IPS-NIHi7 (cell line): ENCODE results near the gene ZNF296.

ENCODE experiments used
- DNase-seq: peaks from one replicate; pipeline ENCODE4 v3.0.0; 2012; ENCODE audit warnings: mixed read lengths; ENCODE audit errors: extremely low spot score

Gene ZNF296

DNA sequence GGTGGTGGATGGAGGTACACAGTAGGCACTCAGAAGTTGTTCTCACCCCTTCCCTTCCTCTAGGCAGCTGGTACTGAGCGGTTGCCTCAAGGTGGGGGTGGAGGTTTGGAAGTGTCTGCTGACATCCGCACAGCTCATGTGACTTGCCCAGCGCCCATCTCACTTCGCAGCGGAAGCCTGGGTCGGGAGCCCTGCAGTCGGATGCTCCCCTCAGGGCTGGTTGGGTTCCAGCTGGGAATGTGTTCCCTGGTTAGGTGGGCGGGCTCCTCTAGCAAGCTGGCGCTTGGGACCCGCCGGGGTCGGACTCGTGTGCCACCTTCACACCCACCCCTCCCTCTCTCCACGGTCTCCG lies 26.9 kb upstream of the ZNF296 start:
- DNase-seq, result no peak

DNA sequence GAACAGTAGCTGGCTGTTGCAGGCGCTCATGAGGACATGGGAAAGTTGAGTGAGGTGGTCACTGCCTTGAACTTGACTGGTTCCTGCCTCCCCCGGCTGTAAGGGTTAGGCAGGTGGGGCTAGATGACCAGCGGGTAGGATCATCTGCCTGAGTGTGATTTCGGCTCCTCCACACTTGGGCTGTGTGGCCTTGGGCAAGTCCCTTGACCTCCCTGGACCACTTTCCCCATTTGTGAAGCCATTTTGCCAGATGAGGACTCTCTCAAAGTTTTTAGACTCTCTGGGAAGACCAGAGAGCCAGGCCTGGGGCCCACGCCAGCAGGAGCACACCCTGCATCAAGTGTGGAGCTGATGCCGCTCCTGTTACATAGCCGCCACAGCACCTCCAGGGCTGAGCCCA lies 26.2 kb upstream of the ZNF296 start:
- DNase-seq, result no peak

DNA sequence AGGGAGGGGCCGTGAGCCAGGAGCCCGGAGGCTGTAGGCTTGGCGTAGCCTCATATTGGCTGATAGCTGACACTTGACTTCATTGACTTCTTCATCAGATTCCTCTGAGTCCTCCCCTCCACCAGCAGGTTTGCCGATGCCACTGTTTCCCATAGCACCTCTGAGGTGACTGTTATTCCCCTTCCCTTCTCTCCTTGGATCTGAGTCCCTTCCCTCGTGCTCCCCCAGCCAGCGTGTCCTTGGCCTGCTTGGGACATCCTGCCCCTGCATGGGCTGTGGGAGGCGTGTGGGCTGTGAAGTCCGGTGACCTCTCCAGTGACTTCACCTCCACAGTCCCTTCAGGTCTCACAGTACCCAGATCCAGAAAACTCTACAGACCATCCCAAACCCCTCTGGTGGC lies 25.5 kb upstream of the ZNF296 start:
- no peak for DNase-seq

DNA sequence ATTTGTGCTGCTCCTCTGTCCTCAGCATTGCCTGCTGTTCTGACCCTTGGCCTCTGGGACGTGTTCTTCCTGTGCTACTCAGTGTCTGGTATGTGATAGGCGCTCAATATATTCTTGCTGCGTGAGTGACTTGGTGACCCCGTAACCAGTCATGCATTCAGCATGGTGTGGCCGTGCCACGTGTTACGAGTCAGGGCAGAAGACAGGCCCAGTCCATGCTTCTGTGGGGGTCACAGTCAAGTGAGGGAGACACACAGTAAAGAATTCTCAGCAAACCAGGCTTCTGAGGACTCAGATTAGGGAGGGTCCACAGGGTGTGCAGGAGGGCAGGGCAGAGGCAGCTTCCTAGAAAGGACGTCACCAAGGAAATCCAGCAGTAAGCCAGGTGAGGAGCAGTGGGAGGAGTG lies 24.6 kb upstream of the ZNF296 start:
- no peak for DNase-seq

DNA sequence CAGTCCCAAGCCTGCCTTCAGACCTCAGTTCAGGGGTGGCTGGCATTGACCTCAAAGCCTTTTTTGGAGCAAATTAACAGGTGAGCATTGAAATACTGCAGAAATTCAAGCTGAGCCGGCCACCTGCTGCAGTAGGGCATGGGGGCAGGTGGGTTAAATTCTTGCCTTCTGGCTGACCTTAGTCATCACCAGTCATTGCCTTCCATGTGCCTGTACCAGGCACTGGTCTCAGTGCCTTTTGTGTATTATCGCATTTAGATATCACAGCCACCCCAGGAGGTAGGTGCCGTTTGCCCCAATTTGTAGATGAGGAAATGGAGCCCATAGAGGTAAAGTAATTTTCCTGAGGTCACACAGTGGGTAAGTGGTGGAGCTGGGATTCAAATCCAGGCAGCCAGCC lies 23.9 kb upstream of the ZNF296 start:
- DNase-seq, result no peak

DNA sequence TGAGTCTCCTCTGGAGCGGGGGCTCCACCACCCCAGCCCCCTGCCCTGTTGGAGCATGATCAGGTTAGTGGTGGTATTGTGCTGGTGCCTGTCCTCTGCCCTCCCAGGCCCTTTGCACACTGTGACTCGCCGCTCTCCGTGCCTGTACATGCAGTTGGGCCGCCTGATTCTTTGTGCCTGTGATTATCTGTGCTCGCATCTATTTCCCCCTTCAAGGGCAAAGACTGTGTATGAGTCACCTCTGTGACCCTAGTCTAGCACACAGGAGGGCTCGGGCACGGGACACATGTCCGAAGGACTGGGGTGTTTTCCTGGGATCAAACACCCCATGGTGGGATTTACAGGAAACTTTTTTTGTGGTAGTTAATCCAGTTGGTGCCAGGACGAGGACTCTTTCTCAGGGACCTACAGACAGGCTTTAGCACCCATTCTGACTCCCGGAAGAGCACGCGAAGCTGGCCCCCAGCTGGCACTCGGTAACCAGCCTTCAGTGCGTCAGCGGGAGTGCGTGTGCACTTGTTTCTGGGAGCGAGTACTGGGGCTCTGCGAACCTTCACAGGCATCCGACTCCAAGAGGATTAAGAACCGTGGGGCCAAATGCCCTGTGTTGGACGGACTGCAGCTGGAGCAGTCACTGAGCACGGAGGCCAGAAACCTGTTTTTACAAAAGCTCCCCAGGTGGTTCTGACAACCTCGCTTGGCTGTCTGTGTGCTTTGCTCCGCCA lies 23.4 kb upstream of the ZNF296 start:
- no peak for DNase-seq

DNA sequence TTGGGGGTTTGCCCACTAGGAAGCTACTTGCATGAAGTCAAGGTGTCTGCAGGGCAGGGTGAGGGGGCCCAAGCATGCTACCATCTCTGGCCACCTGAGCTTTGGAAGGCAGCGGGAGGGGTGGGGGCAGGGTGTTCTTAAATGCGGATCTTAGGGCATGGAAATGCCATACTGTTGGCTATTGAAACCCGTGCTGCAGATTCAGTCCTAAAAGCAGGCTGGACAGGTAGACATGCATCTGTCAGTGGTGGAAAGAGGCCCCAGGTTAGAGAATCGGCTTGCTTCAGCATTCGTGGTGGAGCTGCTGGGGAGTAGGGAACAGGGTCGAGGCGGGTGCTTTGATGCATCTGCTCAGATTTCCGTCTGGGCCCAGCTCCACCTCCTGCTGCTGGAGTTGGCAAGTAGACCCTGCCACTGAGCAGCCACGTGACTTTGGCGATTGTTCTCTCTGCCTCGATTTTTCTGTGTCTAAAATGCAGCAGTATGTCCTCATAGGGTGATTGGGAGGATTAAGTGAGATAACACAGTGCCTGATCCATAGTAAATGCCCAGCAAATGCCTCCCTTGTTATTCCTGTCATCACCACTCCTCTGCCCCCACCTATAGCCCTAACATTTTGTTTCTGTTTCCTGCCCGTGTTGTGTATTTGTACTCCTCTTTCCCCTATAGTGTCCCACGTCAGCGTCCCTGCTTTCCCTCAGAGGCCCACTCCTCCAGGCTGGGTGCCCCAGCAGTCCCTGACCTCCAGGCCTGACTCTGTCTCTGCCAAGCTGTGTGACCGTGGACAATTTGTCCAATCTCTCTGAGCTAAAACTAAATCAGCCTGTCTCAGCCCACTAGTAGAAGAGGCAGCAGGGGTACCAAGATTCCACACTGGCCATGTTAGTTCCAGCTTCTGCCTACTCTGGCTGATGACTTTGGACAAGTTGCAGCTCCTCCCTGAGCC lies 22.5 kb upstream of the ZNF296 start:
- no peak for DNase-seq

DNA sequence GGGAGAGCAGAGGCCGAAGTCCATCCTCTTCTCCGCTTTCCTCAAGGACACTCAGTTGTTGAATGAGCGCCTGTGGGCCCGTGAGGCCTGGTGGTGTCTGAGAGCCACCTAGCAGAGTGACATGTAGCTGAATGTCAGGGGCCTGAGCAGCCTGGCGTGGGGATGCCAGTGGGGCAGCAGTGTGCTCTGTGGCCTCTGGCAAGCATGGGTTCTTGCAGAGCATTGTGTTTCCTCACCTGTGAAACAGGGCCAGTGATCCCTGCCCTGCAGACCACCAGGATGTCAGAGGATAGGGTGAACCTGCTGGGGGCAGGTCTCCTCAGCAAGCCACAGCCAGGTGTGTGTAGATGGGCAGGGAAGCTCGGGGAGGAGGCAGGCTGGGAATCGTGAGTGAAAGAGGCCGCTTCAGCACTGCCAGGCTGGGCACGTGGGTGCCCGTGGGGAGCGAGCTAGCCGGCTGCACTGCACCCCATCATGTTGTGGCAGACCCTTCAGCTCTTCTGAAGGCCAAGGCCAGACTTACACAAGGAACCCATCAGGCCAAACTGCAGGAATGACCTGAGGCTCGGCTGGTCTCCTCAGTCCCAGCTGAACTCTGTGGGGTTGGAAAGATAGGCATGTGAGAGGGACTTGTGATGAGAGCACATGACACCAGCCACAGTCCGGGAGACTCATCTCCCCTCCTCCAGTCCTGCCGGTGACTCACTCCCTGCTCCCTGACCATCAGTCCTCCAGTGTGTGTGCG lies 21.7 kb upstream of the ZNF296 start:
- peak; percentile 68 for DNase-seq

DNA sequence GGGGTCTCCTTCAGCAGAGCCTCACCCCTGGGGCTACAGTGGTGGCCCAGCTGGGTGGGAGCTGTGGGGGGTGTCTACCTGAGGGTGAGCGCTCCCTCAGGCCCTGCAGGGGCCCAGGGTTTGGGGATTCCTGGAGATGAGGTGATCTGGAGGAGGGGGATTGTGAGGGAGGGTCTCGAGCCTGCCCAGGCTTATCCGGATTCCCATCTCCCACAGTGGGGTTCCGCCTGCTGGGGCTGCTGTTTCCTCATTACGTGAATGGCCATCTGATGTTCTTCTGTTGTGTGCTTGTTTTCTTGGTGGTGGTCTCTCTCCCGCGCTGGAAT lies 21.1 kb upstream of the ZNF296 start:
- no peak for DNase-seq

DNA sequence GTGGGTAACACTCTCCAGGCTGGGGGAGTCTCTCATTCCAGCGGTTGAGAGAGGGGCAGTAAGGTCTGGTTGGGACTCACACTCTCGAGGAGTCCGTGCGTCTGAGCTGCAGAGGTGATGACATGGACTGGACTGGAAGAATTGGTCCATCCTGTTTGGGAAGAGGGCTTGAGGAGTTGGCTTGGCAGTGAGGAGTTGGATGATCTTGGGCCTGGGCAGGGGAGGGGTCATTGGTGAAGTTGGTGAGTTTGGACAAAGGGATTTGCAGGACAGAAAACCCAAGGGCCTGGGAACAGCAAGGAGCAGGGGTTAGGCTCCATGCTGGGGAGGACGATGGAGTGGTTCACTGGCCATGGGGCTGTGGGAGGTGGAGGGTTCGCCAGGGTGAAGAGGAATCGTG lies 20.4 kb upstream of the ZNF296 start:
- DNase-seq, result no peak

DNA sequence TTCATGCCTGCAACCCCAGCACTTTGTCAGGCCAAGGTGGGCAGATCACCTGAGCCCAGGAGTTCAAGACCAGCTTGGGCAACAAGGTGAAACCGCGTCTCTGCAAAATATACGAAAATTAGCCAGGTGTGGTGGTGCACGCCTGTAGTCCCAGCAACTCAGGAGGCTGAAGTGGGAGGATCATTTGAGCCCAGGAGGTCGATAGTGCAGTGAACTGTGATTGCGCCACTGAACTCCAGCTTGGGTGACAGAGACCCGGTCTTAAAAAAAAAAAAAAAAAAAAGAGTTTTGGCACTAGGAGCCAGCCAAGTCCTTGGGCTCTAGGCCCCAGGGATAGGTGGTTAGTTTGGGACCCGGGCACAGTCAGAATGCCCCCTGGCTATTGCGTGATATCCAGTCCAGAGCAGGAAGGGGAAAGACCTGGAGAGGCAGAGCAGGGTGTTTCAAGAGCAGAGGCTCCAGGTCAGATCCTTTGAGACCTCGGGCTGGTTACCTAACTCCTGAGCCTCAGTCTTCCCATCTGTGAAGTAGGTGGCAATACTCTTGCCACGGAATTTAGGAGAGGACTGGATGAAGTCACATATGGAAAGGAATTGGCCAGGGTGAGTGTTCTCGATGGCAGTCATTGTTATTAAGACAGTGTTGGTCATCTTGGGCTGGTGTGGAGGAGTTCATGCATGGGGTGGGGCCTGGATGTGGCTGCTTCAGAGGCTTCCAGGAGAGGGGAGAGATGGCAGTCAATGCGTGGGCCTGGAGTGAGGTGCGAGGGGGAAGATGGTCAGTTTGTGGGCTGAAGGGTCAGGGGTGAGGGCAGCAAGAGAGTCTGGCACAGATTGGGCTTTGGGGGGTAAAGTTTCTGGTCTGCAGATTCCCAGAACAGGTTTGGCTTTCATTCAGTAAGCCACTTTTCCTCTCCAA lies 19.5 kb upstream of the ZNF296 start:
- DNase-seq, result no peak

DNA sequence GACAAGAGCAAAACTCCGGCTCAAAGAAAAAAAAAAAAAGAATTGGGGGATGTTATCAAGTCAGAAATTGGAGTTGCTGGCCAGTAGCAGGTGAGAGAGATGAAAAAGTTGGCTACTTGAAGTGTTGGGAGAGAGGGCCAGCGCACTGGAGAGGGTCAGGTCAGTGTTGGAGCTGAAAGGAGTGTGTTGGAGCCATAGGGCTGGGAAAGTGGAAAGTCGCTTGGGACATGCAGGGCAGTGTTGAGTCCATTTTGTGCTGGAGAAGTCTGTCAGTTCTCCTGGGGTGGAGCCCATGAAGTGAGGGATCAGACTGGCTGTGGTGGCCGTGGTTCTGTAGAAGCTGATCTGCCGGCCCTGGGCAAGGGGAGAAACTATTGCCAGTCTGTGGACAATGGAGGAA lies 18.4 kb upstream of the ZNF296 start:
- DNase-seq, result no peak

DNA sequence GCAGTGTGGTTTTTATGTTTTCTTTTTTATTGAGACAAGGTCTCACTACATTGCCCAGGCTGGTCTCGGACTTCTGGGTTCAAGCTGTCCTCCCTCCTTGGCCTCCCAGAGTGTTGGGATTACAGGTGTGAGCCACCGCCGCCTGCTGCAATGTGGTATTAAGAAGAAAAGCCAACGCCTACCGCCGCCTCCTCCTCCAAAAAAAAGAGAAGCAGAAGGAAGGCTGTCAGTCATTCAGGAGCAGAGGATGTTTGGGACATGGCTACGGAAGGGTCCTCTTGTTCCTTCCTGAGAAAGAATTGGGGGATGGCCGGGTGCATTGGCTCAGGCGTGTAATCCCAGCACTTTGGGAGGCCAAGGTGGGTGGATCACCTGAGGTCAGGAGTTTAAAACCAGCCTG lies 17.9 kb upstream of the ZNF296 start:
- DNase-seq, result no peak

DNA sequence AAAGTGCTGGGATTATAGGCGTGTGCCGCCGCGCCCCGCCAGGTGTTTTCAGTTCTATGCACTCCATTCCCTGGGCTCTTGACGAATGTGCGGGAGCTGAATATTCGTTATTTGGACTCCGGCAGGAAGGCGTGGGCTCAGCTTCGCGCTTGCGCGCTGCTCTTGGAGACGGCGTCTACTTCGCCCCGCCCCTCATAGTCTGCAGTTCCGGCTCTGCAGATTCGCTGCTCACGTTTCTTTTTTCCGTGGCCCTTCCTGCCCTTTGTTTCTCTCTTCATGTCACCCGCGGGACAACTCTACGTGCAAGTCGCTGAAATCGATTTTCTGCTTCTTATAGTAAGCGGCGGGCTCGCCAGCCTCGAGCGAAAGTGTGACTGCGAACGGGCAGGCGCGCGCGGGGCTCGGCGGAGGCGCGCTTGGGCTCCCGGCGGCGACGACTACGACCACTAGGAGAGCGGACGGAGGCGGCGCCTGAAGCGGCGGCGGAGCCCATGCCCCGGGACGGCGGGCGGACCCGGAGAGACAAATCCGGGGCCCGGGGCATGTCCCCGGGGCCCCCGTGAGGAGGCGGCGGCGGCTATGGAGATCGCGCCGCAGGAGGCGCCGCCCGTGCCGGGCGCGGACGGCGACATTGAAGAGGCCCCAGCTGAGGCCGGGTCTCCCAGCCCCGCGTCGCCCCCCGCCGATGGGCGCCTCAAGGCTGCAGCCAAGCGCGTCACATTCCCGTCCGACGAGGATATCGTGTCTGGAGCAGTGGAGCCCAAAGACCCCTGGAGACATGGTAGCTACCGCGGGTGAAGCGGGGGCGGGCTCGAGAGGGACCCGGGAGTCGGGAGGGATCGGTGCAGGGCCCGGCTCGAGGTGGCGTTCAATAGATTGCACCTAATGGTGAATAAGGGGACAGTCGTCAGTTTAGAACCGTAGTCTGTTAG lies 16.7 kb upstream of the ZNF296 start, which contains the start of gene PPP1R37:
Gene PPP1R37 (plus strand): TSS at position 433 of the 932 bp plus-strand sequence. CDS start 147 bp downstream, at position 580.
- DNase-seq, result peak; percentile 93

DNA sequence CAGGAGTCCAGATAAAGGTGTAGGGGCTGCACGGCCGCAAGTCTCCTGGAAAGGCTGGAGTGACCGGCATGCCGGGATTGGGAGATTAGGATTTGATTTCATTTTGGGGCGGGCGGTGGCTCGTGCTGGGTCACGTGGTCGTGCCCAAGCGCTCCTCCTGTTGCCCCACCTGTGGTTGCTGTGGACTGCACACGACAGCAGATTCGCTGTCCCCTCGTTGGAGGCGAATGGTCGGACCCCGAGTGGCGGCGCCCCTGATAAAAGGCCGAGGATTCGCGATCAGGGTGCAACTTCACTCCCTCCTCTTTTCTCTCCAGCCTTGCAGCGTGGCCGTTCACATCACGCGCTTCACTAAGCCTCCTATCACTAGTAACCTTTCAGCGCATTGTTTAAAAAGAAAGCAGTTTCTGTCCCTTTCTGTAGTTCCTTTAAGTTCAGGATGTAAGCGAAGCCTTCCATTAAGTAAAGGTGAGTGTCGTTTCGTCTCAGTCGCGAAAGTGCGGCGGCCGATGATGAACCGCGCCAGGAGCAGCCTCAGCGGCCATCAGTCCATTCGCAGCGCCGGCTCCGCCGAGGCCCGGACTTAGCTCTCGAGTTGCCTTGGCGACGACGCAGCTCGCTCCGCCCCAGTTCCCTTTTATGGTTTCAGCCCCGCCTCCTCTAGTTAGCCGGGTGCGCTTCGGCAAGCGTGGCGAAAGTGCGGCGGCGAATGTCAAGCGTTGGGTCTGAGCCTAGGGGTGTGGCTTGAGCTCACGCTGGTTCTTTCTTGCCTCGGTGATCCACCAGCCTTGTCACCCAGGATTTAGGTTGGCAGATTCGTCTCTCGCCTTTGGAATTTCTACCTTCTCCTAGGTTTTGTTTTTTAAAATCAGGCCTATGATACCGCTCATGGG lies 15.0 kb upstream of the ZNF296 start:
- DNase-seq, result peak; percentile 94

DNA sequence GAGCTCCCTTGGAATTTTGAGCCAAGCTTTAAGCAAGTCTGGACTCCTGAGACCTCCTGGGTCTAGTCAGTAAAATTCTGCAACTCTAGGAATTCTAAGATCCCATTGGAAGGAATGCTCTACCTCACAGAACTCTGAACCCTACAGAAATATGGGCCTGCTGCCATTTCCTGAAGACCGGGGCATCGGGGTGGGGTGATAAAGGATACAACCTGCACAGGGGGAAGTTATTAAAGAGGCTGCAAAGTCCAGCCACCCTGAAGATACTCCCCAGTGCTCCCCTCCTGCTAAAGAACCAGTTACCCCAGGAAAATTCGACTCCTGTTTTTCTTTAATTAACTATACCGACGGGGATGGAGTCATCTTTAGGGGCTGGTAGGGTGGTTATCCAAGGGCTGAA lies 14.3 kb upstream of the ZNF296 start:
- DNase-seq, result no peak

DNA sequence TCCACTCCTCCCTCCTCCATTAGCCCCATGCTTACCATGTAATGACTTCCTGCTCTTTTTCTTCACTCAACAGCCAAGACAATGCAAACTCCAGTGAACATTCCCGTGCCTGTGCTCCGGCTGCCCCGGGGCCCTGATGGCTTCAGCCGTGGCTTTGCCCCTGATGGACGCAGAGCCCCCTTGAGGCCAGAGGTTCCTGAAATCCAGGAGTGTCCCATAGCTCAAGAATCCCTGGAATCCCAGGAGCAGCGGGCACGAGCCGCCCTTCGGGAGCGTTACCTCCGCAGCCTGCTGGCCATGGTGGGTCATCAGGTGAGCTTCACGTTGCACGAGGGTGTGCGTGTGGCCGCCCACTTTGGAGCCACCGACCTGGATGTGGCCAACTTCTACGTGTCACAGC lies 13.8 kb upstream of the ZNF296 start:
- DNase-seq, result no peak

DNA sequence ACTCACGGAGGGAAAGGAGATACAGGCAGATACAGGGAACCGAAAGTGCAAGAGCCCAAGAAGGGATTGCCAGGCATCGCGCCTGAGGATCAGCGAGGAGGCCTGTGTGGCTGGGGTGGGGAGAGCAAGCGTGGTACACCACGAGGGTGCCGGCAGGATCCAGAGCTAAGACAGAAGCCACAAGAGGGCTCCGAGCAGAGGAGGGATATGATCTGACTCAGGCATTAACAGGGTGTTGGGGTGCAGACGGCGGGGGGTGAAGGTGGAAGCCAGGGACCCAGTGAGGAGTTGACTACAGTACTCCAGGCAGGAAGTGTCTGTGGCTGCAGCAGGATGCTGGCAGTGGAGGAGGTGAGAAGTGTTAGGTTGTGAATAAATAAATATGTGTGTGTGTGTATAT lies 11.3 kb upstream of the ZNF296 start:
- no peak for DNase-seq

DNA sequence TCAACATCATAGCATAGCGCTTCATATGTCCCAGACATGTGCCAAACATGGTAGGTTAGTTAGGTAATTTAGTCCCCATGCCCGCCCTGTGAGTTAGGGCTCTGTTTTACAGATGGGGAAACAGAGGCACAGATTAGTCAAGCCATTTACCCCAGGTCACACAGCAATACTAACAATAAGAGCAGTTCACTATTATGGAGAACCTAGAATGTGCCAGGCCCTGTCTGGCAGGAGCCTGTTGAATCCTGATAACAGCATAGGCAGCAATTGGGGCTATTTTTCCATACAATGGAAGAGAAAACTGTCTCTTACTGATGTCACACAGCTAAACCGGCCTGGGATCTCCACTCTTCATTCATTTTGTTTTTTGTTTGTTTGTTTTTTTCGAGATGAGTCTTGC lies 10.2 kb upstream of the ZNF296 start:
- DNase-seq, result no peak
